ENCODE measurements around the gene PLET1.

The PLET1 gene

DNA sequence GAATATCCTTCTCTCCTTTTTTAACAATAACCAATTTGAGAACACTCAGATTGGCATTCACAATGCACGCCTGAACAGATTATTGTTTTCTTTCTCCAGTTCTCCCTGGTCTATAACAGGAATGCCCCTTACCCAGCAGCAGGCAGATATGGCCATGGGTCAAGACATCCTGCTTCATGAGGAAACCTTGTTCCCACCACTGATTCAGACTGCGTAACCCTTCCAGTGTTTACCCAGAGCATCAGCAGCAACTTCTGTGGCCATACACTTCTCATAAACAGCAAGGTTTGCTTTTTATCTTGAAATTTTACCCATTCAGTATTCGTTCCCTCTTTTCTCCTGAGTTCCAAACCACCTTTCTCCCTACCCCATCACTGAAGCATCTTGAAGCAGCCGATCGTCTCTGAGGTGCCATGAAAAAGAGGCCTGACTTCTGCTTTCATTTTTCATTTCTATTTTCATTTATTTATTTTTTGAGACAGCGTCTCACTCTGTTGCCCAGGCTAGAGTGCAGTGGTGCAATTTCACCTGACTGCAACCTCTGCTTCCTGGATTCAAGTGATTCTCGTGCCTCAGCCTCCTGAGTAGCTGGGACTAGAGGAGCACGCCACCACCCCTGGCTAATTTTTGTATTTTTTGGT, 24.8 kb downstream of the PLET1 start:
- no peak for DNase-seq

DNA sequence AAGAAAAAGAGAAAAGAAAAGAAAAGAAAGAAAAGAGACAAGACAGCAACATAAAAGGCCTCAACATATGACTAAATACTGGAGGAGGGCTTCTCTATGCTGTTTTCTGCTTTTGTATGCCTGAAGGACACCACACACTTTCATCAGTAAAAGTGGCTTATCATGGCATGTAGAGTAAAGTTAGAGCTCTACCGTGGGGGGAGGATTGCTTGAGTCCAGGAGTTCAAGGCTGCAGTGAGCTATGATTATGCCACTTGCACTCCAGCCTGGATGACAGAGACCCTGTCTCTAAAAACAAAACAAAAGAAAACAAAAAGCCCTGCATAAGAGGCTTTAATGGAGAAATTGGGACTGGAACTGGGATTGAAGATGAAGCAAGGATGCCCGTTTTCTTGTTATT, 28.7 kb downstream of the PLET1 start:
- no peak for DNase-seq

DNA sequence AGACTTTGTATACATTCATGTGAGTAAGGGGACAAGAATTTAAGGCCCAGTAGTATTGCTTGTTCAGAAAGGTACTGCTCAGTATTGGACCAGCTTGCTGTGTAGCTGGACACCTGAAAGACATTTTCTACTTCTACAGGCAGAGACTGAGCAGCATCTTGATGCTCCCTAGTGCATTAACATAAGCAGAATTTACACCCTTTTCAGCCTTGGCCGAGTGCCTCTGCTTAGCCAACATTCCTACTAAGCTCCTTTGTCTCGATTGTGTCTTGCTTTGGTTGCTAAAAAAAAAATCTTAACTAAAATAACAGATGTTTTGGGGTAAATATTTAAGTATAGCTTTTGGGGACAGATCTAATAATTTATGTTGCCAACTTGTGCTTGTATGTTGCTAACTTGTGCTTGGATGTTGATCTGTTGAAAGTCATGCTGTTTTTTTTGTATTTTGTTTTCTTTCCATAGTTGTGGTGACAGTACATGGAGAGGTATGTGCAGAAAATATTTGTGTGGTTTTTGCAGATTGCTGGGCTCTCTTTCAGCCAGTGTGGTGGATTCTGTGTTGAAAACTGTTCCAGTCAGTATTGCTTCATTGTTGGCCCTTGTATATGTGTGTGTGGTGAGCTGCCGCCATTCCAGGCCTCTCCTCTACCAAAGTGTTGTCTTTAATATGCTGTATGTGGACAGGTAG, 30.8 kb downstream of the PLET1 start:
- DNase-seq: no peak

DNA sequence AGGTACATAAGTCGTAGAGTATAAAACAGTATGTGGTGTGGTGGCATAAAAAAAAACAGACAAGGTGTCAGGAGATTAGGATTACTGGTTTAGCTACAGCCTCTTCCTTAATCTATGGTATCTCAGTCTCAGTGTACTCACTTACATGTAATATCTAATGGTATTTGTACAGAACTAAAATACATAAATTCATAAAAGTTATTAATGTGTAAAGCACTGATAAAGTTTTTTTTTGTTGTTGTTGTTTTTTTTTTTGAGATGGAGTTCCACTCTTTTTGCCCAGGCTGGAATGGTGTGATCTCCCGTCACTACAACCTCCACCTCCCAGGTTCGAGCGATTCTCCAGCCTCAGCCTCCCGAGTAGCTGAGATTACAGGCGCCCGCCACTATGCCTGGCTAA, 31.5 kb downstream of the PLET1 start:
- DNase-seq: no peak

DNA sequence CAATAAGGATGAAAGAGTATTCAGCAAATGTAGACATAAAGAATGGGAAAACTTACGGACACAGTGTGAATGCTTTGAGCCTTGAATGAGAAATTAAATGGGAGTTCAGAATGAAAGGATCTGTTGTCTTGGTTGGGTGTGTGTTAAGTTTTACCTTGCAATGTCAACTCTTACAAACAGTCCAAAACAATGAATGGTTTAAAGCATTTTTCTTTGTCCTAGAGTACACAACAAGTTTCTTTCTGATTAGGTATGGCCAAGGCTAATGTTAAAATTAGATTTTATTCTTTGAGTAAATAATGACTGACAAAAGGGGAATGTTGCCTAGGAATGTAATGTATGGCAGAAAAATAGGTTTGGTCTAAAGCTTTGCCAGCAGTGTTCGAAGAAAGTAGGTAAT, 32.0 kb downstream of the PLET1 start:
- DNase-seq: no peak

DNA sequence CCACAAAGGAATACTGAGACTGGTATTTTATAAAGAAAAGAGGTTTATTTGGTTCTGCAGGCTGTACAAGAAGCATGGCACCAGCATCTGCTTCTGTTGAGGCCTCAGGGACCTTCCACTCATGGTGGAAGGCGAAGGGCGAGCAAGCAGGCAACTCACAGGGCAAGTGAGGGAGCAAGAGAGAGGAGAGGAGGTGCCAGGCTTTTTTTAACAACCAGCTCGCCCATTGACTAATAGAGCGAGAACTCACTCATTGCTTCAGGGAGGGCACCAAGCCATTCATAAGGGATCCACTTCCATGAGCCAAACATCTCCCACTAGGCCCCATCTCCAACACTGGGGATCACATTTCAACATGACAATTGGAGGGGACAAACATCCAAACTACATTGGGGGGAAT, 33.2 kb downstream of the PLET1 start:
- DNase-seq: no peak

DNA sequence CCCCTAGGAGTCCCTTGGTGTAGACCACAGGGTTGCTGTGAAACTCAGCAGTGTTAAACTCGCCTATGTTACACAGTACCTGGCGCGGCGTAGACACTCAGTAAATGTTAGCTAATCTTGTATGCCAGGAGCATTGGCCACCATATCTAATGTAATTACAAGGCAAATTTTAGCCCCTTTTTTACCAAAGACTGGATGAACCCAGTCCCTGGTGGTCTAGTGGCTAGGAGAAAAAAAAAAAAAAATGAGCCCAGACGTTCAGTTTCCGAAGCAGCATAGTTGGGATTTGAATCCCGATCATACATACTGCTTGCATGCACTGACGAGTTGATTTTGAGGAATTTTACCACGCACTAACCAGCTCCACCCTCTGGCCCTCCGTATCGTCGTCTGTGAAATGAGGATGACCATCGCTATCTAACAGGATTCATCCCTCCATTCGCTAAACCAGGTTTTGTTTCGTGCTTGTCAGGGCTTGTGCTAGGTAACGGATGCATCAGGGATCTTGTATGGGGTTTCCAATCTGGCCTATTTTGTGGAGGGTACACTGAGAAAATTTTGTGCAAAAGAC, 33.7 kb downstream of the PLET1 start:
- DNase-seq: no peak

DNA sequence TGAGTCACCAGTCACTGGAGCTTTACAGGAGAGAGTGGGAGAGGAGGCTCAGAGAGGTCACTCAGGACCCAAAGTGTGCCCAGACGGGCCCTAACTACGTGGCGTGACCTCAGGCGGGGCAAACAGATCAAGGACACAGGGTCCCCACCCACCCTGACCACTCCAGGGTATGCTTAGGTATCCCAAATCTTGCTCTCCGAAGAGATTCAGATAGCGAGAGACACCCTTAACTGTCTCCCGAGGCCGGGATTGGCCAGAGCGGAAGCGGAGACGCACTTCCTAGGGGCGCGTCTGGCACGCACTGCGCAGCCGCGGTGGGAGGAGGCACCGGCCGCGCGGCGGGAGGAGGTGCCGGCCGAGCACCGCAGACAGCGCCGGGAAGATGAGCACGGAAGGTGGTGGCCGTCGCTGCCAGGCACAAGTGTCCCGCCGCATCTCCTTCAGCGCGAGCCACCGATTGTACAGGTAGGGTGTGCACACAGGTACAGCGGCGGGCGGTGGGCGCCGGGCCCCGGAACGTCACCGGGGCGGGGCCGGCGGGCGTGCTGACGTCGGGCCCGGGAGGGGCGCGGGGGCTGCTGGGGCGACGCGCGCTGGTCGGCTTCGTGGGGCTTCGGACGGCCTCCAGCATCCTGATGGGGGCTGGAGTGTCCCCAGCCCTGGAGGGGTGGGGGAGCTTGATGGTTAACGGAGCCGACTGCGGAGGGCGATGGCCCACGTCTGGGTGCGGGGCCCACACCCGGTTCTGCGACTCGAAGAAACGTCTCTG, 34.4 kb downstream of the PLET1 start, which contains the start of gene PTS:
PTS (plus strand) TSS at position 367 of the 769 bp plus-strand sequence; CDS start at position 383, 16 bp downstream.
- peak; percentile 76 for DNase-seq

DNA sequence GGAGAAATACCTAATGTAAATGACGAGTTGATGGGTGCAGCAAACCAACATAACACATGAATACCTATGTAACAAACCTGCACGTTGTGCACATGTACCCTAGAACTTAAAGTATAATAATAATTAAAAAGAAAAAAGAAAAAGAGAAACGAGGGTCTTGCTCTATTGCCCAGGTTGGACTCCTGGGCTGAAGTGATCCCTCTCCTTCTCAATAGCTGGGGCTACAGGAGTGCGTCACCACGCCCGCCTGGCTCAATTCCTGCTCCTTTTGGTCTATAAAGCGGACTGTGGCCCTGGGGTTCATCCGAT, 35.0 kb downstream of the PLET1 start:
- DNase-seq: no peak

DNA sequence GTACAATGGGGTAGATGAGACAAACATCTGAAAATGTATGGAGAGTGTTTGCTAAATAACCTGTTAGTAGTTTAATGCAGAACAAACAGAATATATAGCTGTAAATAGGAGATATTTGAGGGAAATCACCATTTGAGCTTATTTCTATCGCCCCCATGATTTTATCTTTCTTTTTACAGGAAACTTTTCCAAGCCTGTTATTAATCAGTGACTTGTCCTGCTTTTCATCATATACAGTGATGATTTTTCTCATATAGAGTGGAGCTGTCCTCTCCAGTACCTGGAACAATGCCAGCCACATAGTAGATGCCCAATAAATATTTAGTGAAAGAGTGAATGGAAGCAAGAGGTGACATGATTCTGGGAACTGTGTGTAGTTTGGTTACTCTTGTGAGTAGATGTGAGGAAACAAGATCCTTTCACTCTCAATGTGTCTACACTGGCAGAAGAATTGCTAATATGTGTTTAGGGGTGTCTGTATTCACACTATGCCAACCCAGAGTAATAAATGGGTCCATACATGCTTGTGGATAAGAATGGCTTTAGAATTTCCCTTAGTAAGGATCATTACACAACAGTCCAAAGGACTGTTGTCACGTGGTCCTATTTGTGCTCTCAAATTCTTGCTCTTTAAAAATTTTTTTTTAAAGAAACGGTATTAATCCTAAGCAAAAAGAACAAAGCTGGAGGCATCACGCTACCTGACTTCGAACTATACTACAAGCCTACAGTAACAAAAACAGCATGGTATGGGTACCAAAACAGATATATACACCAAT, 36.7 kb downstream of the PLET1 start:
- no peak for DNase-seq

DNA sequence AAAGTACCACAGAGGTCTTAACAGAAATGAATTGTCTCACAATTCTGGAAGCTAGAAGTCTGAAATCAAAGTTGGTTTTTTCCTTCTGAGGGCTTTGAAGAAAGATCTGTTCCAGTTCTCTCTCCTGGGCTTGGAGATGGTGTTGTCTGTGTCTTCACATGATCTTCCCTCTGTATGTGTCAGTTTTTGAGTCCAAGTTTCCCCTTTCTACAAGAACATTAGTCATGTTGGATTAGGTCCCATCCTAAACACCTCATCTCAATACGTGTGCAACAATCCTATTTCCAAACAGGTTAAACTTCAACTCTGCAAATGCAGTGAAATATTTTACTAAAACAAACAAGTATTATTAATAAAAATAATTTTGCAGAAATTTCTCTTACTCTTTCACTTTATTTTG, 37.5 kb downstream of the PLET1 start:
- DNase-seq: no peak

DNA sequence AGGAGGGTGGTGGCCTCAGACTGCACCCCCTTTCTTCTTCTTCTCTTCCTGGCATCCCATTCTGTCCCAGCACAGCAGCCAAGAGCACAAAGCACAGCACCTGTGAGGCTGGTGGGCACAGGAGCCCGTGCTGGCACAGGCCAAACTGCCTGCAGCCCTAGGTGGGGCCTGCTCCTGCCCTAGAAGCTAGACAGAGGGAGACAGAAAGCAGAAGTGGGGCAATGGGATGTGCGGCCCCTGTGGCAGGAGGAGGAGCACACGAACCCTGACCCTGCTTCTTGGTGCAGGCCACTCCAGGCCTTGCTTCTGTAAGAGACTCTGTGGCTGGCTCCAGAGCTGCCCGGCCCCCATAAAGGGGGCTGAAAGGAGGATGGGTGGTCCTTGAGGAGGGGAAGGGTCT, 38.4 kb downstream of the PLET1 start:
- DNase-seq: no peak

DNA sequence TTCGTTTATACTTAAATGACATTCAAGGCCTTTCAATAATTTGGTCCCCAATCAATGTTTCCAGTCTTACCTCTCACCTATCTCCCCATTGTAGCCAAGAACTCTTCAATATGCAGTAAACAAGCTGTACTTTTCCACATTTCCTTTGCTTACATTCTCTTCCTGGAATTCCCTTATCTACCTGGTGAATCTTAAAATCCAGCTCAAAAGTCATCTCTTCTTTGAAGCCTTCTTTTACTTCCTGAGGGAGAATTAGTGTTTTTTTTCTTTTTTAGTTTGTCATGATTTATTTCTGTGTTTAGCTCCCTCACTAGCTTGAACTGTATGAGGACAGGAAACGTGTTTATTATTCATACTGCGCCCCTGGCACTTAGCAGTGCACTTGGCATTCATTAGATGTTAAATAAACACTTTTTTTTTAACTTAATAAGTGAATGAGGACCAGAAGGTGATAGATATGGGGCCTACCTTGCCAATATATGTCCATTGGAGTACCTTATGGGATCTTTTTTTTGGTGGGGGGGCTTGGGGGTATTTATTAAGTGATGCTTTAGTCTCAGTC, 39.3 kb downstream of the PLET1 start:
- DNase-seq: no peak

DNA sequence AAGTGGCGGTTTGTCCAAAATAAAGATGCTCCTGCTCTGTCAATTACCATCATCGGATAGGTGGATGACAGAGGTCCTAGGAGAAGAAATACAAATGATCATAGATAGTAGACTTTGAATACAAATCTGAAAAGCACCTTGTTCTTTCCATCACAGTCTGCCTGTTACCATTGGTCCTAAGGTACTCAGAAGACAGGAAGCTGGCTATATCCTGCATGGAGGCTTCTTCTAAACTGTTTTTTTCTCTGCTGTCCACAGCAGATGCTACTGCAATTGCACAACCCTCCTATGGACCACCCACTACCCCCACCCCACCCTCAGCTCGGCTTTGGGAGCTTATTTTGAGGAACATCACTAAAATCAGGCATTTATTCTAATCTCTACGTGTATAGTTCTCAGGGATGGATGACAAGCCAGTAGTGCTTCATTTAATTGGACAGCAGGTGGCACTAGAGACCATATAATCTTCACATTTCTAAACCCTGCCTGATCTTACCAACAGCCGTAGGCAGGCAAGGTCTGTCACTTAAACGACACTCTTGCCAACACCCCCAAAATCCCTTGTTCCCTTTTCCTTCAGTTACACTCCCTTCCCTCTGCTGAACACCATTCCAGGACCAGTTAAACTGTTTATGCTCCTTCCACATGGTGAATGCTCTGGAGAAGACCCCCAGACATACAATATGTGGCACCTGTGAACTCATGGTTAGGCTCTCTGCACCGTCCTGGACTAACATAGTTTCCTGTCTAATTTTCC, 41.0 kb downstream of the PLET1 start:
- peak; percentile 22 for DNase-seq

DNA sequence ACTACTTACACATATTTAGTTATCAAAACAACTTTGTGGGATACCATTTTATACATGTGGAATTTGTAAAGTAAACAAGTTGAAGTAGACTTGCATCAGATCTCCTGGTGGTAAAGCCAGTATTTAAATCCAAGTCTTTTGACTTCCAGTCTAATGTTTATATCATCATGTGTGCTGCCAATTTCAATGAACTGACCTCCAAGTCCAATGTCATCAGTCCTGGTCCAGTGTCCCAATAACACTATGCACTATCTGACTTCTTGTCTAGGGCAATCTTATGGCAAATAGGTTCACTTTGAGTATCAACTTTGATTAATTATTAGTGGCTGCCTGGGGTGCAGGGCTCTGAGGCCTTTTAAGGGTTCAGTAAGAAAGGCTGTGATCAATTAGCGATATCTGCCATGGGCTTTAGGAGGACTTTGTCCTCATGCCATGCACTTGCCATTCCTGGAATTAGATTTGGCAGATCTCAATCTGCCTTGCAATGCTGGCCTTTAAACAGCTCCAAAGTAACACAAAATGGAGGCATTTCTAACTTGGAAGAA, 44.0 kb downstream of the PLET1 start:
- DNase-seq: no peak

DNA sequence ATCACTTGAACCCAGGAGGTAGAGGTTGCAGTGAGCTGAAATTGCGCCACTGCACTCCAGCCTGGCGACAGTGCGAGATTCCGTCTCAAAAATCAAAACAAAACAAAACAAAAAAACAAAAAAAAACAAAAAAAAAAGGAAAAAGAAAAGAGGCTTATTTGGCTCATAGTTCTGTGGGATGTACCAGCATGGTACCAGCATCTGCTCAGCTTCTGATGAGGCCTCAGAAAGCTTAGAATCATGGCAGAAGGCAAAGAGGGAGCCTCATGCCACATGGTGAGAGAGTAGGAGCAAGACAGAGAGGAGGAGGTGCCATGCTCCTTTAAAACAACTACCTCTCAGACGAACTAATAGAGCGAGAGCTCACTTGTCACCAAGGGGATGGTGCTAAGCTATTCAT, 45.0 kb downstream of the PLET1 start:
- no peak for DNase-seq

DNA sequence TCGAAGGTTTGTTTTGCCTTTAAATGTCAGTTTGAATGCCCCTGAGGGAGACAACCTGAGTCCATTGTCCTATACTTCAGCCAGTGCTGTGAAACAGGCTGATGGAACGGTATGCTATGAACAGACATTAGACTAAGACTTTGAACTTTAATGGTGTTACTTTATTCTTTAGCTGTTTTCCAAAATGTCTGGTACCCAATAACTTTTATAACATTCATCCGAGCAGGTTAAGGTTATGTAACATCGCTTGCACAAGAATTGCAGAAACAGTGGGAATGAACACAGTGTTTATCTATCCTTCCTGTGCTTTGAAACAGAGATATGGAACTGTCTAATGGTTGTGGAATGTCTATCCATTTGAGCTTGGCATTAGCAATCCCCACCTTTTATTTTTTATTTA, 46.9 kb downstream of the PLET1 start:
- no peak for DNase-seq

DNA sequence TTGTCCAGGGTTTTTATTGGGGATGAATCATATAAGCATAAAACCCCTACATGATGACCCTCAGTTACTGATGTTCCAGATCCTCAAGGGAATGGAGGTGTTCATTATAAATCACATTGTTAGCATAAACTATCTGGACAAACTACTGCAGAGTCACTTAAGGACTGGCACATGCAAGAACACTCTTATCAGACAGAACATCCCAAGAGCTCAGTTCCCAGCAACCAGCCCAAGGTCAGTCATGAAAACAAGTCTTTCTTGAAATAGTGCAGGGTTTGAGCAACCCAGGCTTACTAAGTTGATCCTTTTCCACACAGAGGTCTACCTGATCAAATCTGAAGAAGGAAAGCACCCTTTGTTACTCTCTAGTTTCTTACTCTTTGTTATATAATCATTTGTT, 48.0 kb downstream of the PLET1 start:
- DNase-seq: no peak

DNA sequence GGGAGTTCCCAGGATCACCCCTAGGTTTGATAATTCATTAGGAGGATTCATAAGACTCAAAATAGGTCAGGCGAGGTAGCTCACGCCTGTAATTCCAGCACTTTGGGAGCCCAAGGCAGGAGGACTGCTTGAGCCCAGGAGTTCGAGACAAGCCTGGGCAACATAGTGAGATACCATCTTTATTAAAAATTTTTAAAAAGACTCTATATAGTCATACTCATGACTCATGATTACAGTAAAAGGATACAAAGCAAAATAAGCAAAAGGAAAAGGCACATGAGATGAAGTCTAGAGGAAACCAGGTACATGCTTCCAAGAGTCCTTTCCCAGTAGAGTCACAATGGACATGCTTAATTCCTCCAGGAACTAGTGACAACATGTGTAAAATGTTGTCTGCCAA, 48.4 kb downstream of the PLET1 start:
- no peak for DNase-seq

DNA sequence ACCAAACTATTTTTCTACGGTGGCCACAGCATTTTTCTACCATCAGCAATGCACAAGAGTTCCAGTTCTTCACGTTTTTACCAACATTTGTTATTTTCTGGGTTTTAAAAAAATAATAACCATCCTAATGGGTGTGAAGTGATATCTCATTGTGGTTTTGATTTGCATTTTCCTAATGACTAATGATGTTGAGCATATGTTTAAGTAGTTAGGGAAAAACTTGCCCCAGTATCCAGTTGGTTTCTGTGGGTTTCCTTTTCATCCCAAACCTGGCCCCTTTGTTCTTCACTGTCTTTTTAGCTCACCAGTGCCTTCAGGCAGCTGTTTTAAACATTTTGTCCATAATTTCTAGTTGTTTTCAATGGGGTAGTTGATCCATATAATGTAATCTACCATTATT, 49.1 kb downstream of the PLET1 start:
- no peak for DNase-seq

DNA sequence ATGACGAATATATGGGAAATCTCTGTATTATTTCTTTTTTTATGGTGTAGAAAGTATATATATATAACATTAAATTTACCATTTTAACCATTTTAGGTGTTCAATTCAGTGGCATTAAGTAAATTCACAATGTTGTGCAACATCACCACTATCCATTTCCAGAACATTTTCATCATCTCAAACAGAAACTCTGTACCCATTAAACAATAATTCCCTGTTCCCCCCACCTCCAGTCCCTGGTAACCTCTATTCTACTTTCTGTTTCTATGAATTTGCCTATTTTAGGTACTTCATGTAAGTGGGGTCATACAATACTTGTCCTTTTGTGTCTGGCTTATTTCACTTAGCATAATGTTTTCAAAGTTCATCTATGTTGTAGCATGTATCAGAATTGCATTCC, 49.8 kb downstream of the PLET1 start:
- no peak for DNase-seq

DNA sequence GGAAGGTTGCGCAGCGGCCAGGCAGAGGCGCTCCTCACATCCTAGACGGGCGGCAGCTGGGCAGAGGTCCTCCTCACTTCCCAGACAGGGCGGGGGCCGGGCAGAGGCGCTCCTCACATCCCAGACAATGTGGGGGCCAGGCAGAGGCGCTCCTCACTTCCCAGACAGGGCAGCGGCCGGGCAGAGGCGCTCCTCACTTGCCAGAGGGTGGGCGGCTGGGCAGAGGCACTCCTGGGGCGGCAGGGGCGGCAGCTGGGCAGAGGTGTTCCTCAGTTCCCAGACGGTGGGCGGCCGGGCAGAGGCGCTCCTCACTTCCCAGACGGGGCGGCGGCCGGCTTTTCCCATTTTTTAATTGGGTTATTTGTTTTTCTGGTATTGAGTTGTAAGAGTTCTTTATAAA, 54.6 kb downstream of the PLET1 start:
- no peak for DNase-seq
